Stimulated activated CD8-positive, alpha-beta memory T cell treated with anti-CD3 and anti-CD28 coated beads, Interleukin-4, amount 100 ng/mL, for 24 hours (primary cell): ENCODE measurements around the gene GRM7.

Source experiments
- DNase-seq: peaks from one replicate; pipeline ENCODE4 v3.0.0-alpha.2; 2020; ENCODE audit warnings: low read depth

GRM7 gene

GRCh38 chr3:7241584-7242302 lies 380.8 kb downstream of the GRM7 start:
- no peak for DNase-seq

- no peak for DNase-seq
Measured at GRCh38 chr3:7242303-7242635, 381.4 kb downstream of the GRM7 start.

GRCh38 chr3:7249493-7250076 lies 388.7 kb downstream of the GRM7 start:
- no peak for DNase-seq

GRCh38 chr3:7254251-7254650 lies 393.3 kb downstream of the GRM7 start:
- no peak for DNase-seq

GRCh38 chr3:7260975-7261374 lies 400.1 kb downstream of the GRM7 start:
- DNase-seq, result no peak

GRCh38 chr3:7263347-7264195 lies 402.7 kb downstream of the GRM7 start:
- no peak for DNase-seq

GRCh38 chr3:7264196-7264526 lies 403.2 kb downstream of the GRM7 start:
- no peak for DNase-seq

GRCh38 chr3:7265736-7266135 lies 404.8 kb downstream of the GRM7 start:
- DNase-seq, result no peak

- no peak for DNase-seq
Measured at GRCh38 chr3:7266551-7266950, 405.6 kb downstream of the GRM7 start.

GRCh38 chr3:7270731-7271130 lies 409.8 kb downstream of the GRM7 start:
- DNase-seq, result no peak

- no peak for DNase-seq
Measured at GRCh38 chr3:7271631-7272030, 410.7 kb downstream of the GRM7 start.

- no peak for DNase-seq
Measured at GRCh38 chr3:7272203-7272602, 411.3 kb downstream of the GRM7 start.

GRCh38 chr3:7275396-7275795 lies 414.5 kb downstream of the GRM7 start:
- DNase-seq, result no peak

- DNase-seq, result no peak
Measured at GRCh38 chr3:7280318-7280717, 419.4 kb downstream of the GRM7 start.

- DNase-seq, result no peak
Measured at GRCh38 chr3:7282988-7283387, 422.1 kb downstream of the GRM7 start.

GRCh38 chr3:7285505-7285904 lies 424.6 kb downstream of the GRM7 start:
- no peak for DNase-seq

GRCh38 chr3:7288133-7288532 lies 427.2 kb downstream of the GRM7 start:
- no peak for DNase-seq

- DNase-seq, result no peak
Measured at GRCh38 chr3:7289121-7289520, 428.2 kb downstream of the GRM7 start.

- no peak for DNase-seq
Measured at GRCh38 chr3:7290077-7290825, 429.3 kb downstream of the GRM7 start.

GRCh38 chr3:7292362-7292761 lies 431.4 kb downstream of the GRM7 start:
- DNase-seq, result no peak

- no peak for DNase-seq
Measured at GRCh38 chr3:7293286-7293685, 432.4 kb downstream of the GRM7 start.

GRCh38 chr3:7305561-7305960 lies 444.6 kb downstream of the GRM7 start:
- no peak for DNase-seq

- no peak for DNase-seq
Measured at GRCh38 chr3:7306901-7307300, 446.0 kb downstream of the GRM7 start.
